Measurements from ENCODE around the gene LUZP2.

GRCh38 chr11:24628224-24628776, 131.4 kb downstream of the LUZP2 start:
- TF ChIP-seq CTCF (IDR thresholded peaks at IDR 0.05) (no peak), POLR2A (IDR thresholded peaks at IDR 0.05) (no peak)
